C4-2B (cell line): Measurements from ENCODE around the gene HADH.

Experiments
- CTCF ChIP-seq: fragments of 450-650 bp; conservative IDR thresholded peaks from 2 replicates; pipeline ENCODE4 v1.5.1; 2017; ENCODE audit warnings: mild to moderate bottlenecking
- ZFX ChIP-seq: fragments of 450-650 bp; IDR thresholded peaks from 2 replicates; pipeline ENCODE4 v1.6.1; 2017

GRCh38 chr4:108054025-108054638, 64.4 kb downstream of the HADH start:
- no peak for TF ChIP-seq CTCF
- TF ChIP-seq ZFX = no peak
